ENCODE results near the gene EXD3. TPM values are rescaled to one million over a fixed set of nuclear protein-coding genes. Genes with fewer than 3 reads are reported as not detected.
"Not testable (repeated sequence)": the region's sequence is repeated elsewhere in the genome, so short reads cannot be mapped to it uniquely, and the experiment has no call there.

EXD3 gene
- polyA plus RNA-seq, 3 donors, result 8.7 to 9.2 (median 8.9) TPM

GRCh38 chr9:137351781-137352501, 71.0 kb downstream of the EXD3 start:
- DNase-seq (ENCODE audit: low read depth in 3 of 3, low spot score in 2 of 3), result no peak

GRCh38 chr9:137350696-137351584, 72.0 kb downstream of the EXD3 start:
- no peak for DNase-seq (ENCODE audit: low read depth in 3 of 3, low spot score in 2 of 3)

- DNase-seq (ENCODE audit: low read depth in 3 of 3, low spot score in 2 of 3), result no peak
Observed at GRCh38 chr9:137349471-137350033, 73.4 kb downstream of the EXD3 start.

- no peak for DNase-seq (ENCODE audit: low read depth in 3 of 3, low spot score in 2 of 3)
Observed at GRCh38 chr9:137348769-137349470, 74.0 kb downstream of the EXD3 start.

- no peak for DNase-seq (ENCODE audit: low read depth in 3 of 3, low spot score in 2 of 3)
Observed at GRCh38 chr9:137347928-137348327, 75.0 kb downstream of the EXD3 start.

- DNase-seq (ENCODE audit: low read depth in 3 of 3, low spot score in 2 of 3), result no peak
Observed at GRCh38 chr9:137342482-137342881, 80.5 kb downstream of the EXD3 start.

- no peak for DNase-seq (ENCODE audit: low read depth in 3 of 3, low spot score in 2 of 3)
Observed at GRCh38 chr9:137341227-137341626, 81.7 kb downstream of the EXD3 start.

- DNase-seq (ENCODE audit: low read depth in 3 of 3, low spot score in 2 of 3), result not testable (repeated sequence)
Observed at GRCh38 chr9:137339908-137340462, 83.0 kb downstream of the EXD3 start.

- DNase-seq (ENCODE audit: low read depth in 3 of 3, low spot score in 2 of 3), result no peak
Observed at GRCh38 chr9:137339045-137339907, 83.7 kb downstream of the EXD3 start.

GRCh38 chr9:137336735-137337134, 86.2 kb downstream of the EXD3 start:
- no peak for DNase-seq (ENCODE audit: low read depth in 3 of 3, low spot score in 2 of 3)

- no peak for DNase-seq (ENCODE audit: low read depth in 3 of 3, low spot score in 2 of 3)
Observed at GRCh38 chr9:137333016-137333671, 89.8 kb downstream of the EXD3 start.

GRCh38 chr9:137331929-137332328, 91.0 kb downstream of the EXD3 start:
- DNase-seq (ENCODE audit: low read depth in 3 of 3, low spot score in 2 of 3), result no peak

- DNase-seq (ENCODE audit: low read depth in 3 of 3, low spot score in 2 of 3), result no peak
Observed at GRCh38 chr9:137330689-137331088, 92.3 kb downstream of the EXD3 start.

GRCh38 chr9:137329590-137329989, 93.4 kb downstream of the EXD3 start:
- DNase-seq (ENCODE audit: low read depth in 3 of 3, low spot score in 2 of 3), result not testable (repeated sequence)

- DNase-seq (ENCODE audit: low read depth in 3 of 3, low spot score in 2 of 3), result not testable (repeated sequence)
Observed at GRCh38 chr9:137327641-137328550, 95.1 kb downstream of the EXD3 start.

- no peak for DNase-seq (ENCODE audit: low read depth in 3 of 3, low spot score in 2 of 3)
Observed at GRCh38 chr9:137326445-137327065, 96.4 kb downstream of the EXD3 start.

GRCh38 chr9:137325799-137326198, 97.2 kb downstream of the EXD3 start:
- no peak for DNase-seq (ENCODE audit: low read depth in 3 of 3, low spot score in 2 of 3)

- DNase-seq (ENCODE audit: low read depth in 3 of 3, low spot score in 2 of 3), result no peak
Observed at GRCh38 chr9:137325124-137325523, 97.8 kb downstream of the EXD3 start.

Data from right renal cortex interstitium (tissue), 3 donors.